ENCODE data around the gene UBXN1. TPM values are rescaled to one million over a fixed set of nuclear protein-coding genes. Genes with fewer than 3 reads are reported as not detected.
"Not testable (repeated sequence)": the region's sequence is repeated elsewhere in the genome, so short reads cannot be mapped to it uniquely, and the experiment has no call there.

UBXN1 gene
- total and polyA plus RNA-seq, 2 donors (not counting 1 experiment from before 2014, with no cell fraction given), result 76.4 to 143 TPM

DNA sequence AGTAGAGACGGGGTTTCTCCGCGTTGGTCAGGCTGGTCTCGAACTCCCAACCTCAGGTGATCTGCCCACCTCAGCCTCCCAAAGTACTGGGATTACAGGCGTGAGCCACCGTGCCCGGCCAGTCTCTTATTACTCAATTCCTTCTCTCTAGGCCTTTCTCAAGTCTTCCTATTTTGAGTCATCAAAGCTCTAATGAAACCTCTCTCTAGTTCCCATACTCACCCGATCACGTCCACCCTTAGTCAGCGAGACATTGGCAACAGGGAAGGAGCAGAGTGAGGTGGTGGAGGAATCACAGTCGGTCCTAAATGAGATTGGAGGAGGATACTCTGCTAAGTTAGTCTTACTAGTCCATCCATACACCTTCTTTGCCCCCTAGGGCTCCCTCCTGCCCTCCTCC, 23.4 kb upstream of the UBXN1 start:
- no peak for DNase-seq (ENCODE audit: low read depth in 2 of 2)
- Histone ChIP-seq H3K4me1 (ENCODE audit: control insufficient read depth, extremely low read depth, insufficient read depth, low read length) (peaks cover 14% of the 10 kb centered on the region), H2AFZ (ENCODE audit: low read length) (no peak overlapping the region), H3K36me3 (ENCODE audit: control insufficient read depth, insufficient read depth, low read length) (peaks cover 4% of the 10 kb centered on the region), H3K4me3 (replicated peaks in 1 of 4; ENCODE audit: control extremely low read depth in 1 of 4, insufficient read depth in 1 of 4, low read depth in 3 of 4, low read length in 4 of 4) (no peak overlapping the region), H3K4me2 (ENCODE audit: extremely low read depth, insufficient read depth, low read length) (no peak overlapping the region), H3K27me3 (ENCODE audit: control insufficient read depth, insufficient read depth, low read length) (no peaks in the 10 kb centered on the region), H3K27ac (ENCODE audit: insufficient read depth, low read length) (no peak overlapping the region), H3K9ac (ENCODE audit: insufficient read depth, low read length) (no peak overlapping the region), H3K79me2 (ENCODE audit: control insufficient read depth, insufficient read depth, low read length) (no peaks in the 10 kb centered on the region), H4K20me1 (ENCODE audit: control insufficient read depth, extremely low read depth, insufficient read depth, low read length) (no peaks in the 10 kb centered on the region), H3K9me3 (ENCODE audit: control insufficient read depth, insufficient read depth, low read depth, low read length) (no peaks in the 10 kb centered on the region)
- TF ChIP-seq, protein P1, sequence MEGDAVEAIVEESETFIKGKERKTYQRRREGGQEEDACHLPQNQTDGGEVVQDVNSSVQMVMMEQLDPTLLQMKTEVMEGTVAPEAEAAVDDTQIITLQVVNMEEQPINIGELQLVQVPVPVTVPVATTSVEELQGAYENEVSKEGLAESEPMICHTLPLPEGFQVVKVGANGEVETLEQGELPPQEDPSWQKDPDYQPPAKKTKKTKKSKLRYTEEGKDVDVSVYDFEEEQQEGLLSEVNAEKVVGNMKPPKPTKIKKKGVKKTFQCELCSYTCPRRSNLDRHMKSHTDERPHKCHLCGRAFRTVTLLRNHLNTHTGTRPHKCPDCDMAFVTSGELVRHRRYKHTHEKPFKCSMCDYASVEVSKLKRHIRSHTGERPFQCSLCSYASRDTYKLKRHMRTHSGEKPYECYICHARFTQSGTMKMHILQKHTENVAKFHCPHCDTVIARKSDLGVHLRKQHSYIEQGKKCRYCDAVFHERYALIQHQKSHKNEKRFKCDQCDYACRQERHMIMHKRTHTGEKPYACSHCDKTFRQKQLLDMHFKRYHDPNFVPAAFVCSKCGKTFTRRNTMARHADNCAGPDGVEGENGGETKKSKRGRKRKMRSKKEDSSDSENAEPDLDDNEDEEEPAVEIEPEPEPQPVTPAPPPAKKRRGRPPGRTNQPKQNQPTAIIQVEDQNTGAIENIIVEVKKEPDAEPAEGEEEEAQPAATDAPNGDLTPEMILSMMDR (conservative IDR thresholded peaks at IDR 0.05 in 1 of 2, IDR thresholded peaks at IDR 0.05 in 1 of 2; ENCODE audit: low read depth in 1 of 2, low read length in 2 of 2), result no peak
- no peak for TF ChIP-seq EZH2 (IDR thresholded peaks at IDR 0.05; ENCODE audit: low read length, missing control alignments)

DNA sequence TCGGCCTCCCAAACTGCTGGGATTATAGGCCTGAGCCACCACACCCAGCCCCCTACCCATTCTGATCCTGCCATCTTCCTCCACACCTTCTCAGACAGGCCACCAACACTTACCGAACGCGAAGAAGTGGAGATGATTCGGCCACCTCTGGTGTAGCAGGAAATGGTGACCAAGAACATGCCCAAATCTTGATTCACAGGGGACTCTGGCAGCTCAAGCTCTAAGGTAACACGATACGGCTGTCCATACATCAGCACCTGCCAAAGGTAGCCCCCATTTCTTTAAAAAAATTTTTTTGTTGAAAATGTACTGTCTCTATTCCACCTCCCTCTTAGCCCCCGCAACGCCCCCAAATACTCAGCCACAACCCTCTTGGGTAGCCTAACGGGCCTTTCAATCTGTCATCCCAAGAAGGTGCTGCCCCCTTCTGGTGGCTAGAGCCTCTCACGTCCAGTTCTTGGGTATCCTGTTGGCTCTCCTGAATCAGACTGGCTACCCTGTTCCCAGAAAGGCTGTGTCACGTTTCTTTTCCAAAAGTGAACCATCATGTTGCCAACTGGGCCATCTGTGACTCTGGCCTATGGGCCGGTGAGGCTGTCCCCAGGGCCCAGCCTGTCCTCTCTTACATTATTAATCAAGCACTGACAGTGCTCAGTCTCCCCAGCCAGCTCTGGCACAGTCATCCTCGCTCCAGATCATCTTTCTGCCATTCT, 15.7 kb upstream of the UBXN1 start:
- Histone ChIP-seq H3K9ac (ENCODE audit: insufficient read depth, low read length) (no peak overlapping the region), H3K79me2 (ENCODE audit: control insufficient read depth, insufficient read depth, low read length) (no peaks in the 10 kb centered on the region), H3K36me3 (ENCODE audit: control insufficient read depth, insufficient read depth, low read length) (peaks cover 16% of the 10 kb centered on the region), H3K9me3 (ENCODE audit: control insufficient read depth, insufficient read depth, low read depth, low read length) (no peaks in the 10 kb centered on the region), H3K4me1 (ENCODE audit: control insufficient read depth, extremely low read depth, insufficient read depth, low read length) (peaks cover 7% of the 10 kb centered on the region), H3K4me3 (replicated peaks in 1 of 4; ENCODE audit: control extremely low read depth in 1 of 4, insufficient read depth in 1 of 4, low read depth in 3 of 4, low read length in 4 of 4) (no peak overlapping the region), H3K4me2 (ENCODE audit: extremely low read depth, insufficient read depth, low read length) (no peak overlapping the region), H4K20me1 (ENCODE audit: control insufficient read depth, extremely low read depth, insufficient read depth, low read length) (no peaks in the 10 kb centered on the region), H2AFZ (ENCODE audit: low read length) (no peak overlapping the region), H3K27me3 (ENCODE audit: control insufficient read depth, insufficient read depth, low read length) (no peaks in the 10 kb centered on the region), H3K27ac (ENCODE audit: insufficient read depth, low read length) (no peak overlapping the region)
- TF ChIP-seq, protein P1 (conservative IDR thresholded peaks at IDR 0.05 in 1 of 2, IDR thresholded peaks at IDR 0.05 in 1 of 2; ENCODE audit: low read depth in 1 of 2, low read length in 2 of 2), result peak; percentile 84 to 88
- TF ChIP-seq EZH2 (IDR thresholded peaks at IDR 0.05; ENCODE audit: low read length, missing control alignments), result no peak
- DNase-seq (ENCODE audit: low read depth in 2 of 2), result peak; percentile 71 to 89

DNA sequence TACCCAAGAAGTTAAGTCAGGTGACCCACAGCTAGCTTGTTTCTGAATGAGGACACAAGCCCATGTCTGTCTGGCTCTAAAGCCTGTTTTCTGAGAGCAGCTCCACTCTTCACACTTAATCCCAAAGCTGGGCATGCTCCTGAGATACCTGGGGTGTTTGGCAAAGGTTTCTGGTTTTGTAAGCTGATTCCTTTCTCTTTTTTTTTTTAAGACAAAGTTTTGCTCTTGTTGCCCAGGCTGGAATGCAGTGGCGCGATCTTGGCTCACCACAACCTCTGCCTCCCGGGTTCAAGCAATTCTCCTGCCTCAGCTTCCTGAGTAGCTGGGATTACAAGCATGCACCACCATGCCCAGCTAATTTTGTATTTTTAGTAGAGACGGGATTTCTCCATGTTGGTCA, 14.8 kb upstream of the UBXN1 start:
- not testable (repeated sequence) for H4K20me1 ChIP-seq (ENCODE audit: control insufficient read depth, extremely low read depth, insufficient read depth, low read length); H3K4me1 ChIP-seq (ENCODE audit: control insufficient read depth, extremely low read depth, insufficient read depth, low read length); H2AFZ ChIP-seq (ENCODE audit: low read length); H3K27ac ChIP-seq (ENCODE audit: insufficient read depth, low read length); H3K79me2 ChIP-seq (ENCODE audit: control insufficient read depth, insufficient read depth, low read length); H3K9ac ChIP-seq (ENCODE audit: insufficient read depth, low read length); H3K4me3 ChIP-seq (replicated peaks in 1 of 4; ENCODE audit: control extremely low read depth in 1 of 4, insufficient read depth in 1 of 4, low read depth in 3 of 4, low read length in 4 of 4); H3K9me3 ChIP-seq (ENCODE audit: control insufficient read depth, insufficient read depth, low read depth, low read length); DNase-seq (ENCODE audit: low read depth in 2 of 2); H3K27me3 ChIP-seq (ENCODE audit: control insufficient read depth, insufficient read depth, low read length); H3K4me2 ChIP-seq (ENCODE audit: extremely low read depth, insufficient read depth, low read length)
- peaks cover 16% of the 10 kb centered on the region for H3K36me3 ChIP-seq (ENCODE audit: control insufficient read depth, insufficient read depth, low read length)
